ENCODE data around the gene LIG3. TPM values are rescaled to one million over a fixed set of nuclear protein-coding genes. Genes with fewer than 3 reads are reported as not detected.

Gene LIG3
- total and polyA plus RNA-seq, 2 of the 4 experiments (the other 2 are of a cell fraction), result 36.4 to 41.9 TPM

DNA sequence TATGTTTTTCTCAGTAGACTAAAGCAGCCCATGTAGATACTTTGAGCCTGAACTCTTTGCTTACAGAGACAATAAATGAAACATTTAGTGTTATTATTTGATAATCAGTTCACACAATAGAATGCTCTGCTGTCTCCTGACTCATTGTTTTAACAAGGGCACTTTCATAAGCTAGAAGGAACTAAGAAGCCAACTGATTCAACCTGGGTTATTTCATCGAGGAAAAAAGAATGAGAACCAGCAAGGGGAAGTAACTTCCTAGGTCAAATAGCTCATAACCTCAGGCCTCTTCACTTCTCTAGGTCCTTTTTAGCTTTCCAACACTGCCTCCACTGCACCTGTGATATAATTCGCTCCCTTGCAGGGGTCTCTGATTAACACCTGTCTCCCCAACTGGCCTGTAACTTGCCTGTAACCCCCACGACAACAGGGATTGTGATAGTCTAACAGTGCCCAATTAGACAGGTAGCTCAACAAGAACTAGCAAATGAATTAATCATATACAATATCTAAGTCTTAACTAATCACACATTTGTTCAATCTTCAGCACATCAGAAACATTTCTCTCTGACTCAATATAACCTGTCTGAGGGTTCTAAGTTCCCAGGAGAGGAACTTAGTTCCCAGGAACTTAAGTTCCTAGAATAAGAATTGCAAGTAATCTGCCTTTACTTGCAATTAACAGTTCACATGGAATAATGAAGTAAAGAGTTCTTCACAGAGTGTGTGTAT is 48.4 kb downstream of the LIG3 start (continued):
- TF ChIP-seq, protein P1, sequence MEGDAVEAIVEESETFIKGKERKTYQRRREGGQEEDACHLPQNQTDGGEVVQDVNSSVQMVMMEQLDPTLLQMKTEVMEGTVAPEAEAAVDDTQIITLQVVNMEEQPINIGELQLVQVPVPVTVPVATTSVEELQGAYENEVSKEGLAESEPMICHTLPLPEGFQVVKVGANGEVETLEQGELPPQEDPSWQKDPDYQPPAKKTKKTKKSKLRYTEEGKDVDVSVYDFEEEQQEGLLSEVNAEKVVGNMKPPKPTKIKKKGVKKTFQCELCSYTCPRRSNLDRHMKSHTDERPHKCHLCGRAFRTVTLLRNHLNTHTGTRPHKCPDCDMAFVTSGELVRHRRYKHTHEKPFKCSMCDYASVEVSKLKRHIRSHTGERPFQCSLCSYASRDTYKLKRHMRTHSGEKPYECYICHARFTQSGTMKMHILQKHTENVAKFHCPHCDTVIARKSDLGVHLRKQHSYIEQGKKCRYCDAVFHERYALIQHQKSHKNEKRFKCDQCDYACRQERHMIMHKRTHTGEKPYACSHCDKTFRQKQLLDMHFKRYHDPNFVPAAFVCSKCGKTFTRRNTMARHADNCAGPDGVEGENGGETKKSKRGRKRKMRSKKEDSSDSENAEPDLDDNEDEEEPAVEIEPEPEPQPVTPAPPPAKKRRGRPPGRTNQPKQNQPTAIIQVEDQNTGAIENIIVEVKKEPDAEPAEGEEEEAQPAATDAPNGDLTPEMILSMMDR (conservative IDR thresholded peaks at IDR 0.05; ENCODE audit: low read depth, low read length), result no peak

DNA sequence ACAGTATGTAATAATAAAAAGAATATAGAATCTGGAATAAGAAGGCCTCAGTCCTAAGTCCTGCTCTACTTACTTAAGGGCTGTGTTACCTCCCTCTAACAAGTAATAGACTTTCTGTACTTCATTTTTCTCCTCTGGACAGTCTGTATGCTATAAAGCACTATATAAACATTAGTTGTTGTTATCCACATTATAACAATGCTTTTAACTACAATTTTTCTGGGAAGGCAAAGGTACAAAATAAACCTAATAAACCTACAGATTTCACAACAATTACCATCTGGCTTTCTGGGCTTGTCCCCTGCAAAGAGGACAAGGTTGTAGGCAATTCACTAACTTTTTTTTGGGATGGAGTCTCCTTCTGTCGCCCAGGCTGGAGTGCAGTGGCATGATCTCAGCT is 50.5 kb downstream of the LIG3 start:
- Histone ChIP-seq H4K20me1 (ENCODE audit: insufficient read depth, low read length) (no peaks in the 10 kb centered on the region), H4K8ac (ENCODE audit: low read depth in 2 of 2, low read length in 2 of 2) (no peak overlapping the region), H3K23ac (ENCODE audit: low read depth, low read length) (no peak overlapping the region), H4K5ac (ENCODE audit: low read depth, low read length) (no peak overlapping the region), H2AFZ (replicated peaks; ENCODE audit: low read length, poor library complexity) (no peak overlapping the region), H3K27me3 (ENCODE audit: control insufficient read depth, insufficient read depth, low read length) (no peaks in the 10 kb centered on the region), H4K91ac (ENCODE audit: insufficient read depth, low read depth, low read length) (no peak overlapping the region), H2BK5ac (ENCODE audit: low read depth, low read length, poor library complexity, severe bottlenecking) (no peak overlapping the region), H2AK5ac (ENCODE audit: low read depth, low read length) (no peak overlapping the region), H3K79me1 (ENCODE audit: low read depth in 1 of 2, low read length in 2 of 2) (peaks cover 15 to 29% of the 10 kb centered on the region in 2 experiments), H3K56ac (ENCODE audit: extremely low read depth, insufficient read depth, low read length) (no peak overlapping the region), H3K9me1 (ENCODE audit: insufficient read depth, low read length) (peaks cover 11% of the 10 kb centered on the region), H3K27ac (ENCODE audit: insufficient read depth, low read length) (no peak overlapping the region), H3K18ac (ENCODE audit: low read depth, low read length) (no peak overlapping the region), H2BK20ac (ENCODE audit: low read depth, low read length) (no peak overlapping the region), H3K4ac (ENCODE audit: low read depth, low read length) (no peak overlapping the region), H3K4me2 (ENCODE audit: low read depth, low read length) (no peak overlapping the region), H2BK120ac (ENCODE audit: low read depth, low read length) (no peak overlapping the region), H3K36me3 (ENCODE audit: control insufficient read depth, insufficient read depth, low read length) (peaks cover 4% of the 10 kb centered on the region; the same call in 1 of the 2 replicates), H3K4me1 (ENCODE audit: control insufficient read depth, insufficient read depth, low read length) (peaks cover 2% of the 10 kb centered on the region; the same call in 1 of the 2 replicates), H3K14ac (replicated peaks; ENCODE audit: low read depth, low read length) (no peak overlapping the region), H3K9ac (ENCODE audit: low read depth, low read length) (no peak overlapping the region), H3K4me3 (ENCODE audit: insufficient read depth, low read depth, low read length) (no peak overlapping the region), H2BK15ac (ENCODE audit: low read depth, low read length) (no peak overlapping the region), H2AK9ac (replicated peaks; ENCODE audit: low read depth, low read length, poor library complexity) (no peak overlapping the region), H3K9me3 (ENCODE audit: control insufficient read depth, insufficient read depth, low read length) (no peaks in the 10 kb centered on the region)
- no CpG with 5 or more reads among the region's 1 CpG for WGBS, 2 experiments (ENCODE audit: extremely low coverage in 2 of 2, insufficient read length in 1 of 2)
- in situ Hi-C loops (cut with MboI; ENCODE audit: low sequenced_read_pairs) (no loop called here), dilution Hi-C loops (cut with HindIII; ENCODE audit: low sequenced_read_pairs, unreplicated experiment) (no loop called here), intact Hi-C loops (cut with micrococcal nuclease) (no loop called here)
- no peak for ATAC-seq (ENCODE audit: low read depth)
- no TSS peak for BruUV-seq (replicated peaks)
- TF ChIP-seq RCOR1 (IDR thresholded peaks at IDR 0.05; ENCODE audit: insufficient replicate concordance, low read length) (no peak), FOS (IDR thresholded peaks at IDR 0.05; ENCODE audit: low read depth, low read length) (no peak), BHLHE40 (IDR thresholded peaks at IDR 0.05; ENCODE audit: low read depth, low read length) (no peak), CEBPB (IDR thresholded peaks at IDR 0.05; ENCODE audit: low read depth, low read length) (no peak), RFX5 (IDR thresholded peaks at IDR 0.05; ENCODE audit: low read depth, low read length) (no peak), POLR2A (IDR thresholded peaks at IDR 0.05; ENCODE audit: low read depth, low read length) (no peak)
- TF ChIP-seq, protein P2, sequence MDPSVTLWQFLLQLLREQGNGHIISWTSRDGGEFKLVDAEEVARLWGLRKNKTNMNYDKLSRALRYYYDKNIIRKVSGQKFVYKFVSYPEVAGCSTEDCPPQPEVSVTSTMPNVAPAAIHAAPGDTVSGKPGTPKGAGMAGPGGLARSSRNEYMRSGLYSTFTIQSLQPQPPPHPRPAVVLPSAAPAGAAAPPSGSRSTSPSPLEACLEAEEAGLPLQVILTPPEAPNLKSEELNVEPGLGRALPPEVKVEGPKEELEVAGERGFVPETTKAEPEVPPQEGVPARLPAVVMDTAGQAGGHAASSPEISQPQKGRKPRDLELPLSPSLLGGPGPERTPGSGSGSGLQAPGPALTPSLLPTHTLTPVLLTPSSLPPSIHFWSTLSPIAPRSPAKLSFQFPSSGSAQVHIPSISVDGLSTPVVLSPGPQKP (IDR thresholded peaks at IDR 0.05; ENCODE audit: borderline replicate concordance, low read depth, low read length), result no peak
- TF ChIP-seq, protein P1 (conservative IDR thresholded peaks at IDR 0.05; ENCODE audit: low read depth, low read length), result no peak
- DNase-seq, result no peak
- POLR2A ChIA-PET (ENCODE audit: unreplicated experiment), result no interaction called here
- CTCF ChIA-PET, result no interaction called here
